Mononuclear cell (primary cell): ENCODE results near the gene MEIS3. TPM values are rescaled to one million over a fixed set of nuclear protein-coding genes. Genes with fewer than 3 reads are reported as not detected.
"Not testable (repeated sequence)": the region's sequence is repeated elsewhere in the genome, so short reads cannot be mapped to it uniquely, and the experiment has no call there.

Experiments
- H3K27me3 ChIP-seq: 2 replicates; pipeline ENCODE4 v1.6.0; 2011; ENCODE audit warnings: low read length, control low read depth; ENCODE audit not compliant: insufficient read depth
- H3K4me1 ChIP-seq: 2 replicates; pipeline ENCODE4 v1.5.1; 2011; ENCODE audit warnings: mild to moderate bottlenecking, low read length, control low read depth; ENCODE audit not compliant: insufficient read depth
- H3K4me3 ChIP-seq: 2 replicates; pipeline ENCODE4 v1.5.1; 2011; ENCODE audit warnings: mild to moderate bottlenecking, low read length, moderate library complexity
- H3K9me3 ChIP-seq: 2 replicates; pipeline ENCODE4 v1.5.1; 2011; ENCODE audit warnings: low read depth, mild to moderate bottlenecking, control low read depth, low read length
- total RNA-seq: library from RNA; depleted of rRNA; stranded (reverse); fragments of >200 nt; gene quantifications from one replicate; pipeline ENCODE4 v1.2.3, GENCODE V29; 2012

Gene MEIS3
- total RNA-seq, 1 donor, result not detected

GRCh38 chr19:47411696-47412095, 7.6 kb downstream of the MEIS3 start:
- peaks cover 10% of the 10 kb centered on the region for H3K27me3 ChIP-seq
- not testable (repeated sequence) for H3K9me3 ChIP-seq, H3K4me3 ChIP-seq, H3K4me1 ChIP-seq

DNA sequence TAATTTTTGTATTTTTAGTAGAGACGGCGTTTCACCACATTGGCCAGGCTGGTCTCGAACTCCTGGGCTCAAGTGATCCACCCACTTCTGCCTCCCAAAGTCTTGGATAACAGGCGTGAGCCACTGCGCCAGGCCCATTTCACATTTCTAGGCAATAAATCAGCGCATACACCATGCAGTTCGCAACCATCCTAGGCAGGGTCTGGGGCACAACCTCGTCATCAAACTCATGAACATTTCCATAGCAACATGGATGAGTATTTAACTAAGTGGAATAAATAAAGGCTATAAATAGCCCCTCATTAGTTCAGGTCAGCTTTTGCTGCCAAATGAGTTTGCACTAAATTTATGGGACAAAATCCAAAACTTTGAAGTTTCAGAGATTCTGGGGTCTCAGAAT, 8.2 kb downstream of the MEIS3 start:
- peaks cover 12% of the 10 kb centered on the region for H3K27me3 ChIP-seq
- no peak overlapping the region for H3K4me3 ChIP-seq
- no peaks in the 10 kb centered on the region for H3K9me3 ChIP-seq
- no peaks in the 10 kb centered on the region for H3K4me1 ChIP-seq

- Histone ChIP-seq H3K9me3 (no peaks in the 10 kb centered on the region), H3K4me1 (no peaks in the 10 kb centered on the region), H3K27me3 (peaks cover 13% of the 10 kb centered on the region), H3K4me3 (no peak overlapping the region)
These were observed 11.0 kb downstream of the MEIS3 start for GRCh38 chr19:47408156-47408938.

DNA sequence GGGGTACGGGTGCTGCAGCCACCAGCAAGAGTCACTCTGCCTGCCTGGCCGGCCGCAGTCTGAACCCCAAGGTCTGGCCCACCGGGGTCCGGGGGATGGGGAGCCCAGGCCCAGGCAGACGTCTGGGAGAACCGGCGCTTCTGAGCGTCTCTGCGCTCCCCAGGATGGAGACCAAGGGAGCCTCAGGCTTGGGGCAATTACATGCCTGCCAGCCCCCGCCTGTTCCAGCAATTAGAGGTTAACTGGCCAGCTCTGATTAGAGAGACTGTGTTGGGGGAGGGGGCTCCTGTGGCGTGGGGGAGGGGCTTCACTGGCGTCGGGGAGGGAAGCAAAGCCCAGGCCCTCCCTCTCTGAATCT, 11.9 kb downstream of the MEIS3 start:
- peaks cover 13% of the 10 kb centered on the region for H3K27me3 ChIP-seq
- no peaks in the 10 kb centered on the region for H3K4me1 ChIP-seq
- no peak overlapping the region for H3K4me3 ChIP-seq
- H3K9me3 ChIP-seq, result no peaks in the 10 kb centered on the region

- Histone ChIP-seq H3K27me3 (peaks cover 13% of the 10 kb centered on the region), H3K9me3 (no peaks in the 10 kb centered on the region), H3K4me1 (no peaks in the 10 kb centered on the region)
These were observed 12.5 kb downstream of the MEIS3 start for GRCh38 chr19:47406711-47407416.

DNA sequence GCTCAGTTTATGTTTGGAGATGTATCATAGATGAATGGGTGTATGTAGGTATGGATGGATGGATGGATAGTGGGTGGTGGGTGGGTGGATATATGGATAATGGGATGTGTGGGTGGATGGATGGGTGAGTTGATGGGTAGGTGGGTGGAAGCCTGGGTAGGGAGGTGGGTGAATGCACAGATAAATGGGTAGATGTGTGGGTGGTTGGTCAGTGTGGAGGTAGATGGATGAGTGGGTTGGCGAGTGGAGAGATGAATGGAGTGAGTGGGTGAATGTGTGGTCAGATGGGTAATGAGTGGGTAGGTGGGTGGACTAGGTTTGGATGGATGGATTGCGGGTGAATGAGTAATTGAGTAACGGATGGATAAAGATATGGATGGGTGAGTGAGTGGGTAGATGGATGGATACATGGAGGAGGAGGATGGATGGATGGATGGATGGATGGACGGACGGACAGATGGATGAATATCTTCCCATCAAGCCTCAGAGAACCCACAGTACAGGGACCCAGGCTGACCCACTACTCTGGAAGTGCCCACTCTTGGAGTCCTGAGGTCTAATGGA, 13.4 kb downstream of the MEIS3 start:
- Histone ChIP-seq H3K4me3 (no peak overlapping the region), H3K4me1 (no peaks in the 10 kb centered on the region), H3K9me3 (no peaks in the 10 kb centered on the region), H3K27me3 (peaks cover 13% of the 10 kb centered on the region)

More at GRCh38 chr19:47406711-47407416, 12.5 kb downstream of the MEIS3 start:
- H3K4me3 ChIP-seq, result no peak overlapping the region

DNA sequence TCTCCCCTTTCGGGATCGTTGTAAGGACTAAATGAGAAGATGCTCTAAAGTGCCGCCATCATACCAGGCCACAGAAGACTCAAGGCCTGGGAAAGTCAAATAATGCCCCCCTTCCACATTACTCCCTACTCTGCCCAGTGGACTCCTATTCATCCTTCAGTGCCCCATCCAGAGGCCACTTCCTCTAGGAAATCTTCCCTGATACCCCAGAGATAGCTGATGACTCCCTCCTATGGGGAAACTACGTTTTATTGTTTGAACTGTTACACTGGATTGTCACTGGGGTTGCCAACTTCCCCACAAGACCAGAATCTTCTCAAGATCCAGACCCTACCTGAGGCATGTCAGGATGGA, 14.2 kb downstream of the MEIS3 start:
- peaks cover 13% of the 10 kb centered on the region for H3K27me3 ChIP-seq
- H3K9me3 ChIP-seq, result no peaks in the 10 kb centered on the region
- no peaks in the 10 kb centered on the region for H3K4me1 ChIP-seq
- H3K4me3 ChIP-seq, result no peak overlapping the region

GRCh38 chr19:47404334-47405196, 14.8 kb downstream of the MEIS3 start:
- Histone ChIP-seq H3K27me3 (peaks cover 13% of the 10 kb centered on the region), H3K9me3 (no peaks in the 10 kb centered on the region), H3K4me3 (no peak overlapping the region), H3K4me1 (no peaks in the 10 kb centered on the region)

- H3K4me3 ChIP-seq, result no peak overlapping the region
These were observed 16.8 kb downstream of the MEIS3 start for GRCh38 chr19:47402504-47402903.

GRCh38 chr19:47398707-47399597, 20.4 kb downstream of the MEIS3 start:
- H3K9me3 ChIP-seq, result no peaks in the 10 kb centered on the region
- H3K4me3 ChIP-seq, result no peak overlapping the region
- H3K27me3 ChIP-seq, result no peaks in the 10 kb centered on the region
- H3K4me1 ChIP-seq, result no peaks in the 10 kb centered on the region

More at GRCh38 chr19:47402504-47402903, 16.8 kb downstream of the MEIS3 start:
- Histone ChIP-seq H3K27me3 (peaks cover 13% of the 10 kb centered on the region), H3K4me1 (no peaks in the 10 kb centered on the region), H3K9me3 (no peaks in the 10 kb centered on the region)

- Histone ChIP-seq H3K4me1 (peaks cover 48% of the 10 kb centered on the region), H3K27me3 (no peaks in the 10 kb centered on the region), H3K4me3 (no peak overlapping the region), H3K9me3 (no peaks in the 10 kb centered on the region)
These were observed 27.7 kb downstream of the MEIS3 start for GRCh38 chr19:47391510-47392223.

DNA sequence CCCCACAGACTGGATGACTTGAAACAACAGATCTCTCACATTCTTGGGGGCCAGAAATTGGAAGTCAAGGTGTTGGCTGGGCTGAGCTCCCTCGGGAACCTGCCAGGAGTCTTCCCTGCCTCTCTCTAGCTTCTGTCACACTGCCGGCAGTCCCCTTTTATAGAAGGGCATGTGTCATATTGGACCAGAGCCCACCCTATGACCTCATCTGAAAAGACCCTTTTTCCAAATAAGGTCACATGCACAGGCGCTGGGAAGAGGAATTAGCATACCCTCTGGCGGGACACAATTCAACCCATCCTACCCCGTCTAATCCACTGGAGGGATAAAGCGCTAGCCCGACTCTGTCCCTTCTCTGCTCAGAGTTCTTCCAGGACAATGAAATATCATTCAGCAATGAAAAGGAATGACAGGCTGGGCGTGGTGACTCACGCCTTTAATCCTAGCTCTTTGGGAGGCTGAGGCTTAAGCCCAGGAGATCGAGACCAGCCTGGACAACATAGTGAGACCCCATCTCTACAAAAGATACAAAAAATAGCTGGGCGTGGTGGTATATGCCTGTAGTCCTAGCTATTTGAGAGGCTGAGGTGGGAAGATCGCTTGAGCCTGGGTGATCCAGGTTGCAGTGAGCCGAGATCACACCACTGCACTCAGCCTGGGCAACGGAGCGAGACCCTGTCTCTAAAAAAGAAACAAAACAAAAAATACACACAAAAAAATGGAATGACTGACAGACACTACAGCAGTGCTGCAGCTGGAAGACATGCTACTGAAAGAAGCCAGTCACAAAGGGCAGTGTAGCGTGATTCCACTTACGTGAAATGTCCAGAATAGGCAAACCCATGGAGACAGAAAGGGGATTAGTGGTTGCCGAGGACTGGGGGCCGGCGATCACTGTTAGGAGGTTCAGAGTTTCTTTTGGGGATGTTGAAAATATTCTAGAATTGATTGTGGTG, 28.5 kb downstream of the MEIS3 start:
- Histone ChIP-seq H3K9me3 (no peaks in the 10 kb centered on the region), H3K27me3 (no peaks in the 10 kb centered on the region), H3K4me1 (peaks cover 48% of the 10 kb centered on the region), H3K4me3 (no peak overlapping the region)

DNA sequence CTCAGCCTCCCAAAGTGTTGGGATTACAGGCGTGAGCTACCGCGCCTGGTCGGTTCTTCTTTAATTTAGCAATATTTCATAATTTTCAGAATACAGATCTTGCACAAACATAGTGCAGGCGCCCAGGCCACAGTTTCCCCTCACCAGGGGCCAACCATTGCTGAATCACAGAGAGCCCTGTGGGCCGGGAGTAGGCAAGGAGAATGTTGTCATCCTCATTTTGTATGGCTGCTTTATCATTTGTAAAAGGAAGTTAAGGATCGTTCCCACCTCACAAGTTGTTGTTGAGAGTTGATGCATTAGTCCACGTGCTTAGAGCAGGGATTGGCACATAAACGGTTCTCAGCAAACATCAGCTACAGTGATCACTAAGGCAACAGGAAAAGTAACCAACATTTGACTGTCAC, 30.2 kb downstream of the MEIS3 start:
- H3K9me3 ChIP-seq, result no peaks in the 10 kb centered on the region
- no peaks in the 10 kb centered on the region for H3K27me3 ChIP-seq
- H3K4me3 ChIP-seq, result no peak overlapping the region
- H3K4me1 ChIP-seq, result peaks cover 54% of the 10 kb centered on the region
